ENCODE measurements around the gene PPM1J. TPM values are rescaled to one million over a fixed set of nuclear protein-coding genes. Genes with fewer than 3 reads are reported as not detected.
A peak's percentile ranks its signal among the peaks of the same experiment; 100 is the strongest.
"Not testable (repeated sequence)": the region's sequence is repeated elsewhere in the genome, so short reads cannot be mapped to it uniquely, and the experiment has no call there.

Gene PPM1J
- total RNA-seq, 1 donor from 2014 or later, result 0.69 TPM

DNA sequence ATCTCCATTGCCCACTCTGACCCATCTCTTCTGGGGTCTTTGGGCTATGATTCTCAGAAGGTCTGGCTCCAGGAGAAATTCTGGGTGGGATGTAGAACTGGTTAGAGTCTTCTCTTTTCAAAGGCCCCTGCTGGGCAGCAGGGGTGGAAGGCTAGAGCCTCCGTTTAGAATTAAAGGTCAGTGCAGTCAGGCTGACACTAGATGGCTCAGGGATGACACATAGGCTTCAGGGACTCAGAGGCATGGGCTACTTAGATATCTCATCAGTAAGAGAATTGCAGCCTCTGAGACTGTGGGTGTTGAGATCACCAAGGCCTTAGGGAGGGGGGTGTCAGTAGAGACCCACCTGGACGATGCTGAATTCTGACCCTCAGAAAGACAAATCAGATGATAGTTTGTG is 12.6 kb upstream of the PPM1J start:
- H3K4me3 Mint-ChIP-seq (ENCODE audit: unreplicated experiment), result no peak overlapping the region
- H3K36me3 Mint-ChIP-seq (ENCODE audit: unreplicated experiment), result no peaks in the 10 kb centered on the region
- H3K9me3 Mint-ChIP-seq (ENCODE audit: unreplicated experiment), result peaks cover 3% of the 10 kb centered on the region
- peaks cover 8% of the 10 kb centered on the region for H3K27me3 Mint-ChIP-seq (ENCODE audit: unreplicated experiment)
- no peak overlapping the region for H3K27ac Mint-ChIP-seq (ENCODE audit: unreplicated experiment)
- no peak for DNase-seq
- TF ChIP-seq, protein P1, sequence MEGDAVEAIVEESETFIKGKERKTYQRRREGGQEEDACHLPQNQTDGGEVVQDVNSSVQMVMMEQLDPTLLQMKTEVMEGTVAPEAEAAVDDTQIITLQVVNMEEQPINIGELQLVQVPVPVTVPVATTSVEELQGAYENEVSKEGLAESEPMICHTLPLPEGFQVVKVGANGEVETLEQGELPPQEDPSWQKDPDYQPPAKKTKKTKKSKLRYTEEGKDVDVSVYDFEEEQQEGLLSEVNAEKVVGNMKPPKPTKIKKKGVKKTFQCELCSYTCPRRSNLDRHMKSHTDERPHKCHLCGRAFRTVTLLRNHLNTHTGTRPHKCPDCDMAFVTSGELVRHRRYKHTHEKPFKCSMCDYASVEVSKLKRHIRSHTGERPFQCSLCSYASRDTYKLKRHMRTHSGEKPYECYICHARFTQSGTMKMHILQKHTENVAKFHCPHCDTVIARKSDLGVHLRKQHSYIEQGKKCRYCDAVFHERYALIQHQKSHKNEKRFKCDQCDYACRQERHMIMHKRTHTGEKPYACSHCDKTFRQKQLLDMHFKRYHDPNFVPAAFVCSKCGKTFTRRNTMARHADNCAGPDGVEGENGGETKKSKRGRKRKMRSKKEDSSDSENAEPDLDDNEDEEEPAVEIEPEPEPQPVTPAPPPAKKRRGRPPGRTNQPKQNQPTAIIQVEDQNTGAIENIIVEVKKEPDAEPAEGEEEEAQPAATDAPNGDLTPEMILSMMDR (IDR thresholded peaks at IDR 0.05; ENCODE audit: partially characterized antibody, unreplicated experiment), result no peak
- peaks cover 10% of the 10 kb centered on the region for H3K4me1 Mint-ChIP-seq (ENCODE audit: low read depth, unreplicated experiment)

GRCh38 chr1:112724240-112724639 is 9.1 kb upstream of the PPM1J start:
- Mint-ChIP-seq H3K4me1 (ENCODE audit: low read depth, unreplicated experiment) (peaks cover 12% of the 10 kb centered on the region), H3K27me3 (ENCODE audit: unreplicated experiment) (peaks cover 13% of the 10 kb centered on the region)
- not testable (repeated sequence) for H3K4me3 Mint-ChIP-seq (ENCODE audit: unreplicated experiment); H3K27ac Mint-ChIP-seq (ENCODE audit: unreplicated experiment); H3K36me3 Mint-ChIP-seq (ENCODE audit: unreplicated experiment); DNase-seq; H3K9me3 Mint-ChIP-seq (ENCODE audit: unreplicated experiment)

DNA sequence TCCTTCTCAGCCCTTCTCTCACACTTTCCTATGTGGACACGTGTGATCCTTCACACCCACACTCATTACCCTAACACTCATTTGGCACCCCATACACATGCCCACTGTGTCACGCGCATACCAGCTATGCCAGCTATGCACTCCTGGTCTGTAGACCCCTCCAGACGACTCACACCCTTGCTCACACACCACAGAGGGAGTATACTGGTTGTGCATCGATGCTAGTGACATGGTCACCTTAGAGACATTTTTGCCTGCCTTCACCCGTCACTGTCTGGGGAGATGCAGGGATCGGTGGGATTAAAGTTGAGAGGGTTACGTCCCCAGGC is 8.3 kb upstream of the PPM1J start:
- Mint-ChIP-seq H3K4me1 (ENCODE audit: low read depth, unreplicated experiment) (peaks cover 12% of the 10 kb centered on the region), H3K4me3 (ENCODE audit: unreplicated experiment) (peak overlapping the region; percentile 51), H3K27me3 (ENCODE audit: unreplicated experiment) (peaks cover 14% of the 10 kb centered on the region), H3K27ac (ENCODE audit: unreplicated experiment) (peak overlapping the region; percentile 63), H3K36me3 (ENCODE audit: unreplicated experiment) (no peaks in the 10 kb centered on the region), H3K9me3 (ENCODE audit: unreplicated experiment) (peaks cover 8% of the 10 kb centered on the region)
- TF ChIP-seq, protein P1 (IDR thresholded peaks at IDR 0.05; ENCODE audit: partially characterized antibody, unreplicated experiment), result no peak
- DNase-seq, result no peak

DNA sequence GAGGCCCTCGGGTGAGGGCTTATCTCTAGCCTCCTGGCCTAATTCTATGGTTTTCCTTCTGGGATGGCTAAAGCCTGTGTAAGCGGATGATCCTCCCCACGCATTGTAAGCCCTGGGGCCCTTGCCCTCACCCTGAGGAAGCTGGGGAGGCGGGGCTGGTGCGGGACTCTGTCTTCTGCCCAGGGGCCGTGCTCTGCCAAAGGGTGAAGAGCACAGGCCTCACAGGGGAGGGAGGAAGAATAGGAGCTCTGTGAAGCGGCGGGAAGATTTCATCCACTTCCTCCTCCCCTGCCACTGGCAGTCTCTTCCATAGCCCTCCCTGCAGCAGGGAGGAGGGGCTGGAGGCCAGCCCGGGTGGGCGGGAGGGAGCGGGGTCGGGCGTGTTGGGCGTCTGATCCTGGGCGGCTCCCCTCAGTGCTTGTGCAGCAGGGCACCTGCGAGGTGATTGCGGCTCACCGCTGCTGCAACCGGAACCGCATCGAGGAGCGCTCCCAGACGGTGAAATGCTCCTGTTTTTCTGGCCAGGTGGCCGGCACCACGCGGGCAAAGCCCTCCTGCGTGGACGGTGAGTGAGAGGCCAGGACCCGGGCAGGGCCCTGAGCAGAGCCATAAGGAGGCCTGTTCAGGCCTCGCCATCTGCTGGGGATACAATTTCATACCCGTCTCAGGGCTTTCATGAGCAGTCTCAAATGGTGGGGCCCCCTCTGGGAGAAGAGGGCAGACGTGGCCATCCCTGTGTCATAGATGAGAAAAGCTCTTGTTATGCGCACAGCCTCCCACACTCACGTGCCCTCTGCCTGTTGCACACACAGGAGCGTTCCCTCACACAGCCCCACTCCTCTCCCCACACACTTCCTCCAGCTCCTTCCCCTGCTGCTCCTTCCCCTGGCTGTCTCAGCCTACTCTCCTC is 7.7 kb upstream of the PPM1J start:
- H3K9me3 Mint-ChIP-seq (ENCODE audit: unreplicated experiment), result peaks cover 8% of the 10 kb centered on the region
- H3K27me3 Mint-ChIP-seq (ENCODE audit: unreplicated experiment), result peaks cover 14% of the 10 kb centered on the region
- H3K4me3 Mint-ChIP-seq (ENCODE audit: unreplicated experiment), result peak overlapping the region; percentile 81
- peak; percentile 62 for DNase-seq
- peak overlapping the region; percentile 82 for H3K27ac Mint-ChIP-seq (ENCODE audit: unreplicated experiment)
- peaks cover 12% of the 10 kb centered on the region for H3K4me1 Mint-ChIP-seq (ENCODE audit: low read depth, unreplicated experiment)
- no peaks in the 10 kb centered on the region for H3K36me3 Mint-ChIP-seq (ENCODE audit: unreplicated experiment)
- TF ChIP-seq, protein P1 (IDR thresholded peaks at IDR 0.05; ENCODE audit: partially characterized antibody, unreplicated experiment), result no peak

DNA sequence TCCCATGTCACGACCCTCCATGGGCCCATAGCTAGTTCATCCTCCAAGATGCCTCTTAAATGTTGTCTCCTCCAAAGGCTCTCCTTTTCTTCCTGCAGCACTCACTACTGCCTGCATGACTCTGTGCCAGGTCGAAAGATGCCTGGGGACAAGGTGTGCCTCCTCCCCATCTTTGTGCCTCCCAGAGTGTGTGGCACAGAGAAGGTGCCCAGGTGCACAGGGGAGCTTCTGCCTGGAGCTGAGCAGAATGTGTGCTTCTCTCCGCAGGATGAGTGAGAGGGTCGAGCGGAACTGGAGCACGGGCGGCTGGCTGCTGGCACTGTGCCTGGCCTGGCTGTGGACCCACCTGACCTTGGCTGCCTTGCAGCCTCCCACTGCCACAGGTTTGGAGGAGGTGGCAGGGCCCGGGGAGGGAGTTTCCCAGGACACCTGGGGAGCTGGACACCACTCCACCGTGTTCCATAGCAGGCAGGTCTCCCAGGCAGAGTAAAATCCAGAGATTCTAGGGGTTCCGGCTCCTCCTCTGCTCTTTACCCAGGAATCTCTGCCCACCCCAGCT is 6.9 kb upstream of the PPM1J start:
- TF ChIP-seq, protein P1 (IDR thresholded peaks at IDR 0.05; ENCODE audit: partially characterized antibody, unreplicated experiment), result no peak
- no peak for DNase-seq
- Mint-ChIP-seq H3K4me3 (ENCODE audit: unreplicated experiment) (no peak overlapping the region), H3K4me1 (ENCODE audit: low read depth, unreplicated experiment) (peaks cover 12% of the 10 kb centered on the region), H3K9me3 (ENCODE audit: unreplicated experiment) (peaks cover 8% of the 10 kb centered on the region), H3K27me3 (ENCODE audit: unreplicated experiment) (peaks cover 14% of the 10 kb centered on the region), H3K36me3 (ENCODE audit: unreplicated experiment) (no peaks in the 10 kb centered on the region), H3K27ac (ENCODE audit: unreplicated experiment) (peak overlapping the region; percentile 82)

- peaks cover 11% of the 10 kb centered on the region for H3K27me3 Mint-ChIP-seq (ENCODE audit: unreplicated experiment)
- not testable (repeated sequence) for H3K9me3 Mint-ChIP-seq (ENCODE audit: unreplicated experiment); H3K4me3 Mint-ChIP-seq (ENCODE audit: unreplicated experiment)
These were observed 6.2 kb upstream of the PPM1J start for GRCh38 chr1:112721294-112721693.

More at GRCh38 chr1:112721294-112721693, 6.2 kb upstream of the PPM1J start:
- DNase-seq; H3K36me3 Mint-ChIP-seq (ENCODE audit: unreplicated experiment); H3K27ac Mint-ChIP-seq (ENCODE audit: unreplicated experiment): not testable (repeated sequence)
- peaks cover 12% of the 10 kb centered on the region for H3K4me1 Mint-ChIP-seq (ENCODE audit: low read depth, unreplicated experiment)
